Fibroblast of the conjunctiva (primary cell): ENCODE data around the gene RGMB.

Experiments
- DNase-seq: peaks from one replicate; pipeline ENCODE4 v3.0.0-alpha.2; 2010; ENCODE audit warnings: low read depth

Gene RGMB

DNA sequence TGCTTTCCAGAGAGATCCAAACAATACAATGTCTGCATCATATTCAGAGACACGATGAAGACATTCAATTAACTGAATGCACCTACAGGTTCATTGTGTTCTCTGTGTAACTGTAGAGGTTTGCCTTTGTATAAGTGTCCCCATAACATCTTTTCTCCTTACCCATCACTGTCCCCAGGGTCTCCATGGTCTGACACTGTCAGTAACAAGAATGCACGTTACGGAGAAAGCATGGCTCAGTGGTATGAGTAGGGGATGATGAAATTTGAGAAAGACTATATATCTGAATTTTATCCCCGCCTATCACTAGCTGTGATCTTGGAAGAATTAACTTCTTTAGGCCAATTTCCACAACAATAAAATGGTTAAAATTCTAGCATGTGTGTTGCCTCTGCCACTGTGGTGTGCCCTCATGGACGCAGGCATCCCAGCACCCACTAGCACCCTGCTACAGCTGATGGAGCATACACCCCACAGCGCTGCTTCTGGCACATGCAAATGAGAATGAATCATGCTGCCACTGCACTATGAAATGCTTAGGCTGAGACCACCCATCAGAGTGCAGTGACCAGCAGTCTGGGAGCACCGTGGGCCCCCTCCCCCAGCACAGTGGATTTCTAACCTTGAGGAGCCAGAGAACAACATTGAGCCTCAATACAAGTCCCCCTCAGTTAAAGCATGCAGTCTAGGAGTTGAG, 54.3 kb downstream of the RGMB start:
- DNase-seq, result no peak

- no peak for DNase-seq
Observed at GRCh38 chr5:98836175-98836574, 62.7 kb downstream of the RGMB start.

DNA sequence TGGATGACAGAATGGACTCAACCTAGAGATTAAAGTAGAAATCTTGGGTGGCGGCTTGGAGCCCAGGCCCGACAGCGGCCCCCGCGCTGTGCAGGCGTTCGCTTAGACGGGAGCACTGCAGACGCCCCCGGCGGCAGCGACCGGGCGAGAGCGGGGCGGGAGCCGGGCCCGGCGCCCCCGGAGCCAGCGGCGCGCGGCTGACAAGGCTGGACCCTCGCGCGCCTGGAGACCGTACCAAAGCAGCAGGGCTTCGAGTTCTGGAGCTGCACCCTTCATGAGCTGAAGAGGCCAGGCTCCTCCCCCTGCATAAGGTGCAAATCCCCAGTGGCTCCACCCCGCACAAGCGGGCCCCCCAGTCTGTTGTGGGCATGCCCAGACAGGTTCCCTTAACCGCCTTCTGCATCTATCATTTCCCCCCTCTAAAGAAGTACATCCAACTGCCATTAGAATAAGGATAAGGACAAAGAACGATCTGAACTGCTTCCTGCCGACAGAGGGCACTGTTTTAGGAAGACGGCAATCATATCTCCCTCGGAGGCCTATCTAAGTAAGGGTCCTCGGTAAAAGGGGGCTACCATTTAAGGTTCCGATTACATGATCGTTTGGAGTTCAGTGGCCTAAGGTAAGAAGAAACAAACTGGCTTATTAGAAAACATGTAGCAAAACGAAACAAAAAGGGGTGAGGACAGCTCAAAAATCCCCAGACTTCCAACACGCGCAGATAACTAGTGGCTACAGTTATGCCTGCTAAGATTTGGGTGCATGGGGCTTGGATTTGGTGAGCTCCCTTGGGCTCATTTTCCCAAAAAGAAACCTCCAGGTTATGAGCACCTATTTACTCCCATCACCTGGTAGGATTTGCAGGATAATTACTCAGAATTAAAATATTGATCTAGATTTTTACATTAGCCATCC, 66.3 kb downstream of the RGMB start:
- peak; percentile 4 for DNase-seq

DNA sequence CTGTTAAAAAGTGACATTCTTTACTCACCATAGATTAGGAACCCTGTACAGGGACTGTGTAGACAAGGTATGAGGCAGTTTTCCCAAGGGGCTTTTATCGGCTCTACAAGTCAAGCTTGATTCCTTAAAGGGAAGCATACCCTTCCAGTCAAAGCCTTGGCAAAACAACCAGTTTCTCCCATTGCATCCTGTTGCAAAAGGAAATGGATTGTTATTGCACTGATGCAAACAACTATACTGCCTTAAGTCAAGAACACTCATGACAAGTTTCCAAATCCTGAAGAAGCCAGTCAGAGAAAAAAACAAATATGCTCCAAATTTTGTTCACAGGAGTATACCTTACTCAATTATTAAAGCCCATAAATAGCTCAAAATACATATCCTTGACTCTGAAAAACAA, 67.5 kb downstream of the RGMB start:
- no peak for DNase-seq

DNA sequence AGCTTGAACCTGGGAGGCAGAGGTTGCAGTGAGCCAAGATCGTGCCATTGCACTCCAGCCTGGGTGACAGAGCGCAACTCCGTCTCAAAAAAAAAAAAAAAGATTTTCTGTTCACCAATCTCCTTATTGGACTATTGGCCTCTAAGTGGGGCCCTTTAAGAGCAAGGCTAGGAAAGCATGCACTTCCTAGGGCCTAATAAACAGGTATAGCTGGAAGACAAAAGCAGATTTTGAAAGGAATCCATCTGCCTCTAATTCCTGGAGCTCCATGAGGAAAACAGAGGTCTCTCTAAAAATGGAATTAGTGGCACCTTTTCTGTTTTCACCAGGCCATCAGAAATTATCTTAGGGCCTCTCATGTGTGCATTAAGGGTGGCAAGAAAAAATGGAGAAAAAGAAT, 70.0 kb downstream of the RGMB start:
- DNase-seq, result no peak

DNA sequence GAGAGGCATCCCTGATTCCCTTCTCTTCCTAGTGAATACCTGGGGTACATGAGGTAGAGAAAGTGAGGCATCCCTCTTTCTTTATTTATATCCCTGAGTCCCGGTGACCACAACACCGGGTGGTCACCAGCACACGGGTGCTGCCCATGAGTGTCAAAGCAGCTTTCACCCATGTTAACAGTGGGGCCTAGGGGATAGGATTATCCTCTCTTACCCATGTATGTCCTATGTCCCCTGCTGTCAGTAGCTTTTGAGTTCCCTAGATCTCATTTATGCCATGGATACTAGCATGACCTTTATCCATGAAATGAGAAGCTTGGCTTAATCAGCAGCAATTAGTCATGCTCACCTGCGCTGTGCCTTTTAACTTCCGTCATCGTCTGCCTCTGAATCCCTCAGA, 71.4 kb downstream of the RGMB start:
- no peak for DNase-seq

- no peak for DNase-seq
Observed at GRCh38 chr5:98845878-98846277, 72.4 kb downstream of the RGMB start.
